NCI-H1930 (cell line): ENCODE data around the gene CHD6.

ENCODE experiments used
- DNase-seq, 2 experiments: peaks; one replicate each; lab custom pipeline; 2025; lab: John Stamatoyannopoulos, UW

Gene CHD6

DNA sequence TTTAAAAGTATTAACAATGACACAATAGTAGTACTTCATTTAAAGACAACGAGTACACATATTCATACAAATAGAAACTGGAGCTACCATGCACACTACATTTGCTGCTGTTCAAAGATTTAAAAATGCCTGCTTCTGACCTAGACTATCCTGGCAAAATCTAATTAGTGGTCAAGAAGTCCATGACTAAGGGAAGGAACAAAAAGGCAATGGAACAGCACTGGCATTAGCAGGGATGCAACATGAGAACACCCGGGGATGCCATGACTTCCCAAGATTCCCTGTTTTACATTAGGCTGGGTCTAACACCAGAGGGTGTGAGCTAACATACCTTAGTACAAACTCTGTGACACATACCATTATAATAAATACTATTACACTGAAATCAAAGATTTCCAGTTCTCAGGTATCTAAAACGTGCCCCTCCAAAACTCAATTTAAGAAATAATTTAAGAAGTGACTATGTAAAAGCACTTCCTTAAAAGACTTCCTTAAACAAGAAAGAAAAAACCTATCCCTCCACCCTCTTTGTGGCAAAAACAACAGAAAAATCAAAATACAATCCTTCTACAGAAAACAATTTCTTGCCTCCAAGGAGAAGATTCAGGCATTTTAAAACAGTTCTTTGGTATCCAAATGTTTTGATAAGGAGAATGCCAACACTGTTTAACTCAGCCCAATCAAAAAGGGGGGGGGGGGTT lies 25.5 kb downstream of the CHD6 start:
- no peak for DNase-seq

DNA sequence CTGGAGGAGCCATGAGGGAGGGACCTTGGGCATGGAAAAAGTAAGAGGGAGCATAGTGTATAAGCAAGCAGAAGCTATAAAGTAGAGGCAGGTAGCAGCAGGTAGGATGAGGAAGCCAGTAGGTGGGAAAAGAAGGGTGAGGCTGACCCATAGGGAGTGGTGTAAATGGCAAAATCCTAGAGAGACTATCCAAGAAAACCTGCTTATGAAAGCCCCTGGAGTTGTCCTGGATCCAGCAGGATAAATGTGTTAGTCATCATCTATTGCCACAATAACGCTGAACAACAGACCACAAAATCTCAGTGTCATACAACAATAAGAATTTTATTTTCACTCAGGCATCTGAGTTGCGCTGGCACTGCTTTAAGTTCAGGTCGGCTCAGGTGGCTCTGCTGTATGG lies 30.2 kb downstream of the CHD6 start:
- DNase-seq: no peak

DNA sequence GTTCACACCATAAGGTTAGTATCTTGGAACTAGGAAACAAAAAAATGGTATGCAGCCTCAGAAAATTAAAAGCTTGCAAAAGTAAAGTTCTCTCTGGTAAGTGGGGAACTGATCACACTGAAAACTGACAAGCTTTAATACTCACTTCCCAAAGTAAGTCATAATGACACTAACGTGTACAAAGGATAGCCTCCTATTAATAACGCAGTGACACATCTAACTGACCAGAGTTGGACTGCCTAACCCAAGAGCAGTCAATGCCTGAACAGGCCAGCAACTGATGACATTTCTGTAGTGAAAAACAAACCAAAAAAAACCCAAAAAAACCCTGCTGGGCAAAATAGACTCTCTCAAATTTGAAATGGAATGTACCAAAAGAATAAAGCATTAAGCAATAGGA lies 30.7 kb downstream of the CHD6 start:
- DNase-seq: no peak

DNA sequence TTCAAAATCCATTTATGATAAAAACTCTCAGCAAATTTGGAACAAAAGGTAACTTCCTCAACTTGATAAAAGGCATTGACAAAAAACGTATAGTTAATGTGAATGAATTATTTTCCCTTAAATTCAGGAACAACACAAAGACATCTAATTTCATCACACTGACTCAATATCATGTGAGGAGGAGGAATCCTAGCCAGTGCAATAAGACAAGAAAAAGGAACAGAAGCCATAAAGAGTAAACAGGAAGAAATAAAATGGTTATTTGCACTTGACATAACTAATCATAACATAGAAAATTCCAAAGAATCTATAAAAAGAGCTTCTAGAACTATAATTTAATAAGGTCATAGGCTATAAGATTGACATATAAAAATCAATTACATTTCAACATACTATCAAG lies 31.4 kb downstream of the CHD6 start:
- no peak for DNase-seq

DNA sequence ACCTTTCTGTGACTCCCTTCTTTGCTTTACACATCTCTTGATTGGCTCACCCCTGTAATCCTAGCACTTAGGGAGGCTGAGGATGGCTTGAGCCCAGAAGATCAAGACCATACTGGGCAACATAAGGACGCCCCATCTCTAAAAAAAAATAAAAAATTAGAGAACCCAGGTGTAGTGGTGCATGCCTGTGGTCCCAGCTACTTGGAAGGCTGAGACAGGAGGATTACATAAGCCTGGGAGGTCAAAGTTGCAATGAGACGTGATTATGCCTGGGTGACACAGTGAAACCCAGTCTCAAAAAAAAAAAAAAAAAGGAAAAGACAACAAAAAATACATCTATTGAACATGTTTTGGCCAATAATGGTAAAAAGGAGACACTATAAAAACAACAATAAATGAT lies 37.8 kb downstream of the CHD6 start:
- DNase-seq: no peak

DNA sequence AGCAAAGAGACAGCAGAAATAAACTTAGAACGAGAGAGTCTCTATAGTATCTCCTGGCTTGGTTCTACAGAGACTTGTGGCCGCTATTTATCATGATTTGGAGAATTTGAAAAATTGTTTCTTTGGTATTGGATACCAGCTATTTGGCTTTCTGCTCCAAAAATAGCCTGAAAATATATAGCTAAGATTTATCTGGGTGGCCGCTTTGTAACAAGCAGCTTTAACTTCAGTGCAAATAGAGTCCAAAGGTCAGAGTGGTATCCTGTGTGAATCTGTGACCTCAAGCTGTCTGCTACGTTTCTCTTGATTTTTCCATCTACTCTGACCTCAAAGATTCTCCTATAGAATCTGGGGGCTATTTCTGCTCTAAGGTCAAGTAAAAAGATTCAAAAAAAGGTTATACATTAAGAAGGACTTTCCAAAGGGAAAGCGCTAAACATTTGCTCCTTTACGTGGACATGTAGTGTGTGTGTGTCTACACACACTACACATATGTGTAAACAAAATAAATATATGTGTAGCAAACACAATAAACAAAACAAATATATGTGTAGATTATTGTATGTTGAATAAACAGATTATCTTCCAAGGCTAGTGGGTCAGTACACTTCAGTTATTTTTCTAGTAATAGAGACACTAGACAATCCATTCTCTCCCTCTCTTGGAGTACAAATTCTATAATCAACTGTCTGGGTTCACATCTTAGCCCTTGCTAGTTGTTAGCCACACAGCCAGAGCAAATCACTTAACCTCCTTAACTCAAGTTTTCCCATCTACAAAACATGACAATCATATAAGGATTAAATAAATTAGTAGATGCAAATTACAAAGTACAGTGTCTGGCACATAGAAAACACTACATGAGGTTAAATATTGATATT lies 40.8 kb downstream of the CHD6 start:
- DNase-seq: no peak

DNA sequence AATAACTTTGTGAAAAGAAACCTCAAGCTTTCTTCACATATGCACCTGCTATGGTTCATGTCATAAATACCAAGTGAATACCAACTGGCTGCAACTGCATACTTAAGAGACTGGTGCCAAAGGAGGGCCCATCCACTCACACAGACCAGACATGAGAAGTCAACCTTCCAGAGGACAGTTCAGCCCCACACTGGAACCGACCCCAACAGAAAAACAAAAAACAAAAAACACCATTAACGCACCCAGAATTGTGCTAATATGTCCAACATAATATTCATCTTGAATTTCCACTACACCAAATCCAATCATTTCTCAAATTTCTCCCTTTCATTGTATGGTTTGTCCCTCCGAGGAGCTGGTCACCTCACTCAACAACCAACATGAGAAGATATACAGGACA lies 42.8 kb downstream of the CHD6 start:
- no peak for DNase-seq

DNA sequence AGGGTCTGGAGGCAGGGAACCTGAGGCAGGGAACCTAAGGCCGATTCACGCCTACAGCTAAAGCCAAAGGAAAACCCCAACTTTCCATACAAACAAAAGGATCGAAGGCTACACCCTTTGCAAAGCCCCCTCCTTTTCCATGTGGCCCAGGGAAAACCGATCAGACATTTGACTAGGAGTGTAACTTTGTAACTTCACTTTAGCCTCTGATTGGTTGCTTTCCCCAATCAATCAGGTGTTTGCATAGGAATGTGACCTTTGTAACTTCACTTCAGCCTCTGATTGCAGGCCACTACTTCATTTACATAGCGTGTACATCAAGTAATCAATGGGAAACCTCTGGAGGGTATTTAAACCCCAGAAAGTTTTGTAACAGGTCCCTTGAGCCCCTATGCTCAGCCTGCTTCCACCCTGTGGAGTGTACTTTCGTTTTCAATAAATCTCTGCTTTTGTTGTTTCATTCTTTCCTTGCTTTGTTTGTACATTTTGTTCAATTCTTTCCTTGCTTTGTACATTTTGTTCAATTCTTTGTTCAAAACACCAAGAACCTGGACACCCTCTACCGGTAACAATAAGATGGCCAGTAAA lies 43.3 kb downstream of the CHD6 start:
- DNase-seq: no peak

DNA sequence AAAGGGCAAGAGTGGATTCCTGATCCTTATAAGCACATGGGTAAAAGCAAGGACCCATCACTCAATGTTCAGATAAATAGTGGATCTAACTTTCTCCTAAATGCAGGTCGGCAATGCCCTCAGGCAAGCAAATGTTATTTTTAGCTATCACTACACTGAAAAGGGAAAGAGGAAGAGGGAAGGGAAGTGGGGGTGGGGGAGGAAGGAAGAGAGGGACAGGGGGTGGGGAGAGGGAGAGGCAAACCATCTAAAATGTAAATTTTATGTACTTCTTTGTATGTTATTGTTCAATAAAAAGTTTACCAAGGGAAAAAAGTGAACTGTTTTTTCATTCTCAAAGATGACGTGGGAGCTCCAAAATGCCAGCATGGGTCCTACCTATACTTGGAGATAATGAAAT lies 44.2 kb downstream of the CHD6 start:
- no peak for DNase-seq

DNA sequence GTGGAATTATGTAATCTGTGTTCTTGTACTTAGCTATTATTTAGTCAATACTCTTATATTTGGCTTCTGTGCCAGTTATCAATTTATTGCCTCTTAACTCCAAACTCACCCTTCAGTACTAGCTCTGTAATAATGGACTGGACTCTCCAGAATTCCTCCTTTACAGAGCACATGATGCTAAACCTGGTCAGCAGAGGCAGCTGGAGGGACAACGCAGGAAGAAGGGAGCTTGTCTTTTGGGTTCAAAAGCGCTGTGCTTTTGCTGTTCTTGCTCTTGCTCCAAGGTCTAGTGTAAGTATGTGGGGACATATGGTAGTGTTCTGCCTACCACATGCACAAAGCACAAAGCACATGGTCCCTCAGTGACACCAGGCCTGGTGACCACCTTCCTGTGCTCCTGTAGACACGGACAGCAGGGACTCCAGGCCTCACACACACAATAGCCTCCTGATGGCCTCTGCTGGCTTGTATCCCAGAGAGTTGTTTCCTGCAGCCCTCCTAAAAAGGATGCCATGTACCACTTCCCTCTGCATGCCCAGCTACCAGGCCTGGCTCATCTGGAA lies 46.1 kb downstream of the CHD6 start:
- no peak for DNase-seq

DNA sequence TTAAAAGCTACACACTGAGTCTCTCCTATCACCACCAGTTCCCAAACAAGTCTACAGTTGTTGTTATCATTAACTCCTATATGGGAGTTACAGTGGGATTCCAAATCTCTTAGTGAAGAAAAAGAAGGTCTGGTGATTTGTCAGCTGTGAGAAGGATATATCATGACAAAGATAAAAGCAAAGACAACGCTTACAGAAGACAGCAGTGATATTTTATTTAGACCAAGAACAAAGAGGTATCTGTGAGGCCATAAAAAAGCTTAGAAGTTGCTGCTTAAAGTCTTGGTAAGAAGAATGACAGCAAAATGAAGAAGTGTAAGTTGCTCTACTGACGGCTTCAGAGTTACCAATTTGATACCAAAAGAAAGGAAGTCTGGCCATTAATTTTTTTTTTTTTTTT lies 47.2 kb downstream of the CHD6 start:
- DNase-seq: no peak

DNA sequence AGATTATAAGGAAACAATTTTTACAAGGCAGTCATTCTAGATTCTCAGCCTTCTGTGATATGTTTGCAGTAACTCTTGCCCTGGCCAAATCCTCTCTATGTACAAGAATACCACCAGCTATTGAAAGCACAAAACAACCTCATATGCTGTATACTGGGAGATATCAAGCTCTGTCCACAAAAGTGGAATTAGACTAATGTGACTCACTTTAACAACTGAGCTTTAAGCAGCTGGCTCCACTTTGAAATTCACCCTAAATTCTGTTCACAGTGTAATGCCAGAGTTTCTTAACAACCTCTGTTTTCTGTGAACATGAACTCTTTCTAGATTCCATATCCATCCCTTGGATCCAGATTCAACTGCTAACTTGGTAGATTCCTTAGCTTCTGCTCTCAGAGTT lies 47.6 kb downstream of the CHD6 start:
- DNase-seq: no peak

DNA sequence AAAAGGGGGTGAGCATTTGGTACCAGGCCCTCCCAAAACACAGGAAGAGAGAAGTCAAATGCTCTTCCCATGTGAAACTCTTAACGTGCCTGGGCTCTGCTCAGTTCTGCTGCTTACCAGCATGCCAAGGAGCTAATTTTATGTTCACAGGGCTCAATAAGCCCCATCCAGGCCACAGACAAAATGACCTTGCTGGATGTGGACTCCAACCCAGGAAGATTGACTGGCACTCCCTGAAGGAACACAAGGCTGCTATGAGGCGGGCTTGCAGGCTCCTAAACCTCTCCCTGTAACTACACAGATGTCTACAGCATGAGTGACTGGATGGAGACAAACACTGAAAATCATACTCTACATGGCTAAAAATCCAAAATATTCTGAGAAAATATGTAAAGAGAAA lies 50.6 kb downstream of the CHD6 start:
- DNase-seq: no peak

DNA sequence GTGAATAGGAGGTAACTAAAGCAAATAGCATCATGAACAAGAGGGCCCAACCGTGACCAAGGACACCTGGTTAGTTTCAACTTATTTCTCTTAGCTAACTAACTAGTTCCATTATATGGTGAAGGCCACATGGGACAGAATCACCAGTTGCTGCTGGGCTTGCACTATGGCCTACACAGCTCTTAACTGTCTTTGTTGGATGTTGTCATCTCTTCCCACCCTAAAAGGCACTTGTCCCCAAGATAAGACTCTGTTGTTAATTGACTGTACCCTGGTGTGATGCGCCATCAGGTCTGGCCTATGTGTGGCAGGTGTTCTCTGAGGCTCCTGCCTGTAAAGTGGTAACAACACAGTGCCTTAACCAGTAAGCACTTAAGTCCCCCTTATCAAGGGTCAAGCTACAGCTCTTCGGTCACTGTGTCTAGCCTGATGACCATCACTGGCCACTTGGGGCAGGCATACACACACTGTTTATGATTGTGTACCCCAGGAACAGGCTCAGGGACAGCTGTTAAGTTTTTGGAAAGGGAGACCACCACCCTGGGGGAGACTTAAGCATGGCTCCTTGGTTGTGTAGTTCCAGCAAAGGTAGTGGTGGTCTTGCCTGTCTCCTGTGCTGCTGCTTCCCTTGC lies 51.2 kb downstream of the CHD6 start:
- DNase-seq: no peak

DNA sequence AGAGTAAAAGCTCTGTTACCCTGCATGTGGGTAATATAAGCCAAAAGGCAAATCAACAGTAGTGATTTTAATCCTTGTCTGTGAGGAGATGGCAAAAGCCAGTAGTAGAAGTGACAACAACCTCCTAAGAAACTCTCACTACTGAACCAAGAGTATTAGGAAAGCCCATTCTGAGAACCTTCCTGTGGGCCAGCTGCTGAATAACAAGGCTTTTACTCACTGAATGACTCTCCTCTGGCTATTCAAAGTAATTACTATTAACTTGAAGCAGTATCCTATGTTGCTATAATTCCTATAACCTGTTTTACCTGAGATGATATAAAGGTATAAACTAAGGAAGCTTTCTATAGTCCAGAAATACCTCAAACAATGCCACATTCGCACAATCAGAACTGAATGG lies 55.1 kb downstream of the CHD6 start:
- no peak for DNase-seq

DNA sequence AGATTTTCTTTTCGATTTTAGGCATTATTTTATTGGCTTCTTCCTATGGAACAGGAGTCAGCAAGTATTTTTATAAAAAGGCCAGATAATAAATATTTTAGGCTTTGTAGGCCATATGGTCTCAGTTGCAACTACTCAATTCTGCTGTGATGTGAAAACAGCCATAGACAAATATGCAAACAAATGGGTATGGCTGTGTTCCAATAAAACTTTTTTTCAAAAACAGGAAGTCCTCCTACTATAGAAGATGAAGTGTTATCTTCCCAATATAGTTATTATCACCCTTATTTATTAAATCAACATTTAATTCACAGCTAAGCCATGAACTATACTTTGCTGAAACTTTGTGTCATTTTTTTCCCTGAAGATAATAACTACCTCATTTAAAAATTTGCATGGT lies 57.2 kb downstream of the CHD6 start:
- no peak for DNase-seq

DNA sequence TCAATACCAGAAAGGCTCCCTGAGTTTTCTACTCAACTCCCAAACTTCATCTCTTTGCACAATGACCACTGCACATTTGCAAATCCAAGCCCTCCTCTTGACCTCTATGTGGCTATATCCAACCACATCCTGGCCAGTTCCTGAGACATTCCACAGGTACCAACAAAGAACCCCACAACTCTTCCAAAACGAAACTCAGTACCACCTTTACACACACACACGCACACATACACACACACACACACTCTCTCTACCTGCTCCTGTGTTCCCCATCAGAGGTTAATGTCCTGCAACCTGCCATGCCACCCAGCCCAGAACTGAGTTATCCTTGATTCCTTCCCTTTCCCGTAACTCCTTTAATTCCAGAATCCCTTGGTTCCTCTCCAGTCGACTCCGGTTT lies 58.5 kb downstream of the CHD6 start:
- DNase-seq: no peak

DNA sequence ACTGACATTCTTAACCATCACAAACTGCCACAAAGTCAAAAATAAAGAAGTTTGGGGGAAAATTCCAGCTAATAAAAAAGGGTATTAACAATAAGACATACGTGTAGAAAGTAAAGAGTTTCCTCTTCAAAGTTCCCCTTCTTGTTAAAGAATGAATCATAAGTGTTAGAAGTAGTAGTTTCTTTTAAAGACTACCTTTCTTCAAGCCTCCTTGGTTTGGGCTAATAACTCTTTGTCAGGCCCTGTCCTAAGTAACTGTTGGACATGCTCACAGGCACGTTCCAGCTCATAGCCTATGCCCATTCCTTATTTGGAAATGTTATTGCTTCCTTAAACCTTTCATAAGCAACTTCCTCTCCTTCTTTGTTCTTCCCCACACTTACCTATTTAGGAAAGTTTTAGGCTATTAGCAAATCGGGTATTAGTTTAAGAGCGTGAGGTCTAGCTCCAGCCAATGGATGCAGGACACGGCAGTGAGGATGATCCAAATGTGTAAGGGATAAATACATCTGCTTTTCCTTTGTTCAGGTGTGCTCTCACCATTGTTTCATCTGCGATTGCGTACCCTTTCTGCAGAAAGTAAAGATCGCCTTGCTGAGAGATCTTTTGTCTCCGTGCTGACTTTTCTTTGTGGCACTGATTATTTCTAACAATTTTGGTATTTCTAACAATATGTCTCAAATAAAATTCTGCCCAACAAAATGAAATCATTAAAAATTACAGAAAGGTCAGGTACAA lies 64.9 kb downstream of the CHD6 start:
- DNase-seq: no peak

DNA sequence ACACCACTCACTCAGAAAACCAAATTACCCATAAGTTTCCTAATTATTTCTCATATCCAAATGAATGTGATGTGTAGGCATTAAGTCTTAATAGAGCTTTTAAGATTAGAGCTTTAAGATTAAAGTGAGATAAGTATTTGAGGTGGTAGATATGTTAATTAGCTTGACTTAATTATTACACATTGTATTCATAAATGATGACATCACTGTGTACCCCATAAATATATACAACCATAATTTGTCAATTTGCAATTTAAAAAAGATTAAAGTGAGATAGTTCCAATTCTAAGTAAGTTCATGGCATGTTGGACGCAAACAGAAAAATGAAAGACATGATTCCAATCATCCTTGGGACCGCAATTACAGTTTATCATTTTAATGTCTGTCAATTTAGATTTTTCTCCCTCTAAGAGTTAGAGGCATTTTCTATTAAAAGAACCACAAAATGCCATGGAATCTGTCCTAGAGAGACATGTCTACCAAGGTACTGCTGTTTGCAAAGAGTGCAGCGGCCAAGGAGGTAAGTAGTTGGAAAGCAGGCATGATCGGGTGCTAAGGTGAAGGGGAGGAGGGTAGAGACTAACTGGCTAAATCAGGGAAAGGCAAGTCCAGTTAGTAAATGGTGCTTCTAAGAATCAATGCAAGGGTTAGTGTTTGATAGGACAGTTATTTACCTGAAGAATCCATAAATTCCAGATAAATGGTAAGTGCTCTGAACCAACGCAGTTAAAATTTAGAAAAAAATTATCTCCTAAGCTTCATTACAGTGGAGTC lies 65.7 kb downstream of the CHD6 start:
- DNase-seq: no peak

DNA sequence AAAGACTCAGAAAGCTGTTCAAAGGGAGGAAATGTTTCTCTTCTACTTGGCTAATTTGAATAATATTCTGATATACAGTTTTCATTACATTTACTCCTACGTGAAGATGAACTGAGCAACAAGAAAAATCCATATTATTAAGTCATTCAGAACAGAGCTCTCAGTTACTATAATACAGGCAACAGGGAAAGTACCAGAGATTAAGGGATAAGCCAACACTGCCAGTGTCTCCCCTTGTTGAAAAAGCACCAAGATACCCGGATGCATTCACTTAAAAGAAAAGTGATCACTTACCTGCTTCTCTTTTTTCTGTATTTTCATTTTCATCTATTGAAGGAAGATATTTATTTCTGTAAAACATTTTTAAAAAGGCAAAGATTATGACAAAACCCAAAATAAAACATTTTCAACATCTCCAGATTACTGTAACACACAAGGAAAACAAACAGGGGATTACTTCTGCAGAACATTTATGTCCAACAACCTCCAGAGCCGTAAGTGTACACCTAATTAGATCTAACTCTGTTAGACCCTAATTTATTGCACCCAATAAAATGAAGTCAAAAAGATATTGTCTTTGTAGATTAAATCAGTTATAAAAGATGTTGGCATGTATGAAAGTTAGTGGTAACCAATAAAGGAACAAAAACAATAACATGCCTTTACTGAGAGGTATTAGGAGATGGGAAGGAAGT lies 67.0 kb downstream of the CHD6 start:
- DNase-seq: no peak
